ENCODE results near the gene ARL5B. TPM values are rescaled to one million over a fixed set of nuclear protein-coding genes. Genes with fewer than 3 reads are reported as not detected.

The ARL5B gene
- total RNA-seq, 1 donor from 2014 or later: 19.0 TPM

- peak; percentile 93 for DNase-seq (ENCODE audit: extremely low spot score, unreplicated experiment)
- H3K4me3 Mint-ChIP-seq (ENCODE audit: unreplicated experiment): peak within 1 kb of the TSS; percentile 91
- peaks cover 29% of the 10 kb centered on the region for H3K4me1 Mint-ChIP-seq (ENCODE audit: unreplicated experiment)
Measured at GRCh38 chr10:18651324-18652007, 7.8 kb upstream of the ARL5B start, which contains the start of gene NSUN6. NSUN6 (minus strand) TSS chr10:18651587; CDS start chr10:18651203, 384 bp downstream.

DNA sequence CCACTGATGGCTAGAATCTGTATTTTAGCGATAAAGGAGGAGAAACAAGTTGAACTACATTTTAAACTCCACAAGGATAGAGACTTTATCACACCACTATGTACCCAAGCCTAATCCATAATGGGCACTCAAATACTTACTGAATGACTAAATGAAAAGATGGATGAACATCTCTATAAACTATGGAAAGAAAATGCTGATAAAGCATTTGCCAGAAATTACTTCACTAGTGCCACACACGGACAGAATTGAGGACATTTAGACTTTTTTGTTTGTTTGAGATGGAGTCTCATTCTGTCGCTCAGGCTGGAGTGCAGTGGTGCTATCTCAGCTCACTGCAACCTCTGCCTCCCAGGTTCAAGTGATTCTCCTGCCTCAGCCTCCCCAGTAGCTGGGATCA lies 6.1 kb upstream of the ARL5B start:
- Mint-ChIP-seq H3K36me3 (ENCODE audit: unreplicated experiment) (no peaks in the 10 kb centered on the region), H3K9me3 (ENCODE audit: unreplicated experiment) (no peaks in the 10 kb centered on the region), H3K4me1 (ENCODE audit: unreplicated experiment) (peaks cover 29% of the 10 kb centered on the region), H3K27ac (ENCODE audit: unreplicated experiment) (no peak overlapping the region), H3K27me3 (ENCODE audit: unreplicated experiment) (no peaks in the 10 kb centered on the region), H3K4me3 (ENCODE audit: unreplicated experiment) (peak overlapping the region; percentile 6)
- DNase-seq (ENCODE audit: extremely low spot score, unreplicated experiment): no peak
- TF ChIP-seq CTCF (IDR thresholded peaks at IDR 0.05): no peak

More at GRCh38 chr10:18651324-18652007, 7.8 kb upstream of the ARL5B start, which contains the start of gene NSUN6:
- Mint-ChIP-seq H3K27ac (ENCODE audit: unreplicated experiment) (peak within 1 kb of the TSS; percentile 97), H3K36me3 (ENCODE audit: unreplicated experiment) (no peaks in the 10 kb centered on the region), H3K27me3 (ENCODE audit: unreplicated experiment) (no peaks in the 10 kb centered on the region), H3K9me3 (ENCODE audit: unreplicated experiment) (no peaks in the 10 kb centered on the region)
- TF ChIP-seq CTCF (IDR thresholded peaks at IDR 0.05): no peak

- H3K9me3 Mint-ChIP-seq (ENCODE audit: unreplicated experiment): no peaks in the 10 kb centered on the region
- no peak overlapping the region for H3K27ac Mint-ChIP-seq (ENCODE audit: unreplicated experiment)
- no peaks in the 10 kb centered on the region for H3K27me3 Mint-ChIP-seq (ENCODE audit: unreplicated experiment)
- DNase-seq (ENCODE audit: extremely low spot score, unreplicated experiment): no peak
- H3K4me3 Mint-ChIP-seq (ENCODE audit: unreplicated experiment): no peak overlapping the region
- TF ChIP-seq CTCF (IDR thresholded peaks at IDR 0.05): no peak
- peaks cover 4% of the 10 kb centered on the region for H3K36me3 Mint-ChIP-seq (ENCODE audit: unreplicated experiment)
- peaks cover 29% of the 10 kb centered on the region for H3K4me1 Mint-ChIP-seq (ENCODE audit: unreplicated experiment)
Measured at GRCh38 chr10:18656724-18657123, 2.5 kb upstream of the ARL5B start.

DNA sequence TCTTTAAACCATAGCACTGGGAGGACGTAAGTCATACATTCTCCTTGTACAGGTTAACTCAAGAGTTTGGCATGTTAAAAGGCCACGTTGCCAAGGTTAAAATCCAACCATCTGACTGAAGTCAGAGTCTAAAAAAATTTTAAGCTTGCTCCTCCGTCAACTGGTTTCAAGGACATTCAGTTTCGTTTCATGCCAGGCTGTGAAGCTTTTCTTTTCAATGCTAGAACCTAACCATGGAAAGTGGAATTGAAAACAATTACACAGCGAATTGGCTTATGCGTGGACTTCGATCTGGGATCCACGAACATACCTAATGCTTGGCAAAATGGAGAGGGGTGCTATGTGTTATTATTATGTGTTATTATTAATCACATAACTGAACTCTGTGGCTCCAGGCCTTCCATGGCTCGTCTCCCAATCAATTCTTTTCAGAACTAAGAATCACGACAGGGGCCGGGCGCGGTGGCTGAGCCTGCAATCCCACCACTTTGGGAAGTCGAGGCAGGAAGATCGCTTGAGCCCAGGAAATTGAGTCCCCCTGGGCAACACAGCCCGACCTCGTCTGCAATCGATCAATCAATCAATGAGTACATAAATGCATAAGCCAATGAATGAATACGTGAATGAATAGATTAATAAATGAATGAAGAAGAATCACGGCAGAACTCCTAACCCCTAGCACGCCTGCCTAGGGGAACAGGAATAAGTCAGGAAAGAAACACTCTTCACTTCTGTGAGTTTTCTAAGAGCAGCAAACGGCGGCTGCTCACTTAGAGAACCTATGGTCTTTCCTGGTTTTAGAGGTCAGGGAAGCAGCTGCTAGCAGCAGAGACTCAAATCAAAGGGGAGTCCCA lies 733 bp upstream of the ARL5B start:
- Mint-ChIP-seq H3K4me1 (ENCODE audit: unreplicated experiment) (peaks cover 32% of the 10 kb centered on the region), H3K27me3 (ENCODE audit: unreplicated experiment) (no peaks in the 10 kb centered on the region), H3K4me3 (ENCODE audit: unreplicated experiment) (peak overlapping the region; percentile 98), H3K36me3 (ENCODE audit: unreplicated experiment) (peaks cover 4% of the 10 kb centered on the region), H3K27ac (ENCODE audit: unreplicated experiment) (peak overlapping the region; percentile 98), H3K9me3 (ENCODE audit: unreplicated experiment) (no peaks in the 10 kb centered on the region)
- DNase-seq (ENCODE audit: extremely low spot score, unreplicated experiment): no peak
- no peak for TF ChIP-seq CTCF (IDR thresholded peaks at IDR 0.05)
